Mammary epithelial cell (primary cell): ENCODE data around the gene AGPAT2.

Source experiments
- CTCF ChIP-seq, 2 donors: IDR thresholded peaks in 1 of 2; conservative IDR thresholded peaks in 1 of 2; 2 replicates each; pipeline ENCODE4 v1.5.1; 2011 to 2012; ENCODE audit warnings: inconsistent platforms in 2 of 2, low read length in 2 of 2, mild to moderate bottlenecking in 2 of 2, control low read depth in 1 of 2, low read depth in 1 of 2; ENCODE audit not compliant: insufficient read depth in 1 of 2; ENCODE audit errors: extremely low read depth in 1 of 2
- EZH2 ChIP-seq: IDR thresholded peaks from 2 replicates; pipeline ENCODE4 v1.6.1; 2012; ENCODE audit warnings: low read length, inconsistent platforms, borderline replicate concordance

GRCh38 chr9:136728548-136729123 is 41.4 kb upstream of the AGPAT2 start:
- no peak for TF ChIP-seq CTCF (conservative IDR thresholded peaks at IDR 0.05 in 1 of 2, IDR thresholded peaks at IDR 0.05 in 1 of 2; ENCODE audit: extremely low read depth in 1 of 2, insufficient read depth in 1 of 2, low read depth in 1 of 2, low read length in 2 of 2)
- TF ChIP-seq EZH2 = no peak
